Measurements from ENCODE around the gene ZNF217. TPM values are rescaled to one million over a fixed set of nuclear protein-coding genes. Genes with fewer than 3 reads are reported as not detected.

Gene ZNF217
- total RNA-seq, 1 donor from 2014 or later = 40.8 TPM

GRCh38 chr20:53575481-53576194 lies 18.0 kb downstream of the ZNF217 start:
- TF ChIP-seq, protein P1, sequence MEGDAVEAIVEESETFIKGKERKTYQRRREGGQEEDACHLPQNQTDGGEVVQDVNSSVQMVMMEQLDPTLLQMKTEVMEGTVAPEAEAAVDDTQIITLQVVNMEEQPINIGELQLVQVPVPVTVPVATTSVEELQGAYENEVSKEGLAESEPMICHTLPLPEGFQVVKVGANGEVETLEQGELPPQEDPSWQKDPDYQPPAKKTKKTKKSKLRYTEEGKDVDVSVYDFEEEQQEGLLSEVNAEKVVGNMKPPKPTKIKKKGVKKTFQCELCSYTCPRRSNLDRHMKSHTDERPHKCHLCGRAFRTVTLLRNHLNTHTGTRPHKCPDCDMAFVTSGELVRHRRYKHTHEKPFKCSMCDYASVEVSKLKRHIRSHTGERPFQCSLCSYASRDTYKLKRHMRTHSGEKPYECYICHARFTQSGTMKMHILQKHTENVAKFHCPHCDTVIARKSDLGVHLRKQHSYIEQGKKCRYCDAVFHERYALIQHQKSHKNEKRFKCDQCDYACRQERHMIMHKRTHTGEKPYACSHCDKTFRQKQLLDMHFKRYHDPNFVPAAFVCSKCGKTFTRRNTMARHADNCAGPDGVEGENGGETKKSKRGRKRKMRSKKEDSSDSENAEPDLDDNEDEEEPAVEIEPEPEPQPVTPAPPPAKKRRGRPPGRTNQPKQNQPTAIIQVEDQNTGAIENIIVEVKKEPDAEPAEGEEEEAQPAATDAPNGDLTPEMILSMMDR (IDR thresholded peaks at IDR 0.05; ENCODE audit: insufficient read depth, low read length, poor library complexity, severe bottlenecking) = no peak
- no peak overlapping the region for H3K4me3 ChIP-seq (ENCODE audit: low read depth, low read length)
- peaks cover 2% of the 10 kb centered on the region for H3K36me3 ChIP-seq (ENCODE audit: control insufficient read depth, insufficient read depth, low read length)
- no peak for DNase-seq (ENCODE audit: low read depth)
- H3K27me3 ChIP-seq (ENCODE audit: control insufficient read depth, insufficient read depth, low read length) = no peaks in the 10 kb centered on the region

GRCh38 chr20:53574819-53575218 lies 18.8 kb downstream of the ZNF217 start:
- H3K4me3 ChIP-seq (ENCODE audit: low read depth, low read length) = no peak overlapping the region
- no peak for DNase-seq (ENCODE audit: low read depth)
- TF ChIP-seq, protein P1 (IDR thresholded peaks at IDR 0.05; ENCODE audit: insufficient read depth, low read length, poor library complexity, severe bottlenecking) = no peak
- H3K27me3 ChIP-seq (ENCODE audit: control insufficient read depth, insufficient read depth, low read length) = no peaks in the 10 kb centered on the region
- peaks cover 2% of the 10 kb centered on the region for H3K36me3 ChIP-seq (ENCODE audit: control insufficient read depth, insufficient read depth, low read length)

DNA sequence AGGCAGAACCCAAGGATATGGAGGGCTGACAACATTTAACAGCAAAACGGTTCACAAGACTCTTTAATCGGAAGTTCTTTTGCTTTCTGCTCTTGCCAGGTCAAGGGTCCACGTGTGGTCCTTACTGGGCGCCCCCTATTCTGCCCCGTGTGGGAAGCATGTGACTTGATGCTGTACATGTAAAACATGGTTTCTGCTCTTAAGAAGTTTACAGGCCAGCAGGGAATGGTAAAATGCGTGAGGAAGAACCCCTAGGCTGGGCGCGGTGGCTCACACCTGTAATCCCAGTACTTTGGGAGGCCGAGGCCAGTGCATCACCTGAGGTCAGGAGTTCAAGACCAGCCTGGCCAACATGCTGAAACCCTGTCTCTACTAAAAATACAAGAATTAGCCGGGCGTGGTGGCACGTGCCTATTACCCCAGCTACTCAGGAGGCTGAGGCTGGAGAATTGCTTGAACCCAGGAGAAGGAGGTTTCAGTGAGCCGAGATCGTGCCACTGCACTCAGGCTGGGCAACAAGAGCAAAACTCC lies 19.3 kb downstream of the ZNF217 start:
- TF ChIP-seq, protein P1 (IDR thresholded peaks at IDR 0.05; ENCODE audit: insufficient read depth, low read length, poor library complexity, severe bottlenecking) = no peak
- peaks cover 3% of the 10 kb centered on the region for H3K36me3 ChIP-seq (ENCODE audit: control insufficient read depth, insufficient read depth, low read length)
- DNase-seq (ENCODE audit: low read depth) = no peak
- no peaks in the 10 kb centered on the region for H3K27me3 ChIP-seq (ENCODE audit: control insufficient read depth, insufficient read depth, low read length)
- no peak overlapping the region for H3K4me3 ChIP-seq (ENCODE audit: low read depth, low read length)

DNA sequence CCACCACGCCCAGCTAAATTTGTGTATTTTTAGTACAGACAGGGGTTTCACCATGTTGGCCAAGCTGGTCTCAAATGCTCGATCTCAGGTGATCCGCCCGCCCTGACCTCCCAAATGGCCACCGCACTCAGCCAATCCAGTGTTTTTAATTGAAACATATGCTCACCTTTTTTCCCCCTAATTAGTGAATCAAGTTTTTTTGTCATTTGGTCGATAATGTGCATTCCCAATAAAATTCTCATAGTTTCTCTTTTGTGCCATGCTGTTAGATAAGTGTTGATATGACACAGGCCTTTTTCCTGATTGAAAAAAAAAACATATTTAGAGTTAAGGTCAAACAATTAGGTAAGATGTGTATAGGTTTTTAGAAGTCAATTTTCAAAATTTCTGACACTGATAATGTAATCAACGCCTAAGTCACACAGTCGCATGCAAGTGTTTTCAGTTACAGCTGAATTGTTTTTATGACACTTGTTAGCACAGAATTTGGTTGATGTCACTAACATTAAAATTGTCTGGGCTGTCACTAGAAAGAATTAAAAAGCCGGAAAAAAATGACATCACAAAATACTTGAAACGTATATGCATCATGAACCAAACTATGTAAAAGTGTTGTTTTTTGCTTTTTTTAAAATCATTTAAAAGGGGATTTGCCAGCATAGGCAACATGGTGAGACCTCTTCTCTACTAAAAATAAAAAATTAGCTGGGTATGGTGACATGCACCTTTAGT lies 21.9 kb downstream of the ZNF217 start:
- TF ChIP-seq, protein P1 (IDR thresholded peaks at IDR 0.05; ENCODE audit: insufficient read depth, low read length, poor library complexity, severe bottlenecking) = no peak
- peaks cover 3% of the 10 kb centered on the region for H3K36me3 ChIP-seq (ENCODE audit: control insufficient read depth, insufficient read depth, low read length)
- H3K4me3 ChIP-seq (ENCODE audit: low read depth, low read length) = no peak overlapping the region
- H3K27me3 ChIP-seq (ENCODE audit: control insufficient read depth, insufficient read depth, low read length) = no peaks in the 10 kb centered on the region
- no peak for DNase-seq (ENCODE audit: low read depth)

GRCh38 chr20:53570446-53571276 lies 23.0 kb downstream of the ZNF217 start:
- Histone ChIP-seq H3K36me3 (ENCODE audit: control insufficient read depth, insufficient read depth, low read length) (peaks cover 3% of the 10 kb centered on the region), H3K4me3 (ENCODE audit: low read depth, low read length) (no peak overlapping the region), H3K27me3 (ENCODE audit: control insufficient read depth, insufficient read depth, low read length) (no peaks in the 10 kb centered on the region)
- TF ChIP-seq, protein P1 (IDR thresholded peaks at IDR 0.05; ENCODE audit: insufficient read depth, low read length, poor library complexity, severe bottlenecking) = no peak
- DNase-seq (ENCODE audit: low read depth) = no peak

All from kidney epithelial cell (primary cell).